Uterus (tissue), 2 donors: Measurements from ENCODE around the gene SLC25A25.

Experiments
- POLR2A ChIP-seq, 2 donors: fragments of 450-650 bp; IDR thresholded peaks; one replicate each; pipeline ENCODE4 v1.6.1; 2016; ENCODE audit warnings: antibody characterized with exemption in 2 of 2, mild to moderate bottlenecking in 1 of 2, moderate library complexity in 1 of 2
- TF ChIP-seq, protein P1 (sequence below), 4 experiments: fragments of 200-600 bp in 2 of 4; fragments of 450-650 bp in 2 of 4; sonication (generic) in 2 of 4; IDR thresholded peaks; one replicate each; pipeline ENCODE4 v1.5.1; 2016 to 2019; ENCODE audit warnings: antibody characterized with exemption in 4 of 4, mild to moderate bottlenecking in 2 of 4, moderate library complexity in 1 of 4

GRCh38 chr9:128065907-128066712 lies 1.9 kb upstream of the SLC25A25 start:
- TF ChIP-seq, protein P1, sequence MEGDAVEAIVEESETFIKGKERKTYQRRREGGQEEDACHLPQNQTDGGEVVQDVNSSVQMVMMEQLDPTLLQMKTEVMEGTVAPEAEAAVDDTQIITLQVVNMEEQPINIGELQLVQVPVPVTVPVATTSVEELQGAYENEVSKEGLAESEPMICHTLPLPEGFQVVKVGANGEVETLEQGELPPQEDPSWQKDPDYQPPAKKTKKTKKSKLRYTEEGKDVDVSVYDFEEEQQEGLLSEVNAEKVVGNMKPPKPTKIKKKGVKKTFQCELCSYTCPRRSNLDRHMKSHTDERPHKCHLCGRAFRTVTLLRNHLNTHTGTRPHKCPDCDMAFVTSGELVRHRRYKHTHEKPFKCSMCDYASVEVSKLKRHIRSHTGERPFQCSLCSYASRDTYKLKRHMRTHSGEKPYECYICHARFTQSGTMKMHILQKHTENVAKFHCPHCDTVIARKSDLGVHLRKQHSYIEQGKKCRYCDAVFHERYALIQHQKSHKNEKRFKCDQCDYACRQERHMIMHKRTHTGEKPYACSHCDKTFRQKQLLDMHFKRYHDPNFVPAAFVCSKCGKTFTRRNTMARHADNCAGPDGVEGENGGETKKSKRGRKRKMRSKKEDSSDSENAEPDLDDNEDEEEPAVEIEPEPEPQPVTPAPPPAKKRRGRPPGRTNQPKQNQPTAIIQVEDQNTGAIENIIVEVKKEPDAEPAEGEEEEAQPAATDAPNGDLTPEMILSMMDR (IDR thresholded peaks at IDR 0.05): no peak
- TF ChIP-seq POLR2A (IDR thresholded peaks at IDR 0.05): no peak
